HG03095 (cell line): Measurements from ENCODE around the gene LOXL1.
"Not testable (repeated sequence)": the region's sequence is repeated elsewhere in the genome, so short reads cannot be mapped to it uniquely, and the experiment has no call there.

Experiments used
- ATAC-seq: cut with Tn5 transposase; IDR thresholded peaks from one replicate; pipeline ENCODE4 v1.9.1; 2021; ENCODE audit warnings: moderate library complexity; ENCODE audit not compliant: unreplicated experiment

LOXL1 gene

DNA sequence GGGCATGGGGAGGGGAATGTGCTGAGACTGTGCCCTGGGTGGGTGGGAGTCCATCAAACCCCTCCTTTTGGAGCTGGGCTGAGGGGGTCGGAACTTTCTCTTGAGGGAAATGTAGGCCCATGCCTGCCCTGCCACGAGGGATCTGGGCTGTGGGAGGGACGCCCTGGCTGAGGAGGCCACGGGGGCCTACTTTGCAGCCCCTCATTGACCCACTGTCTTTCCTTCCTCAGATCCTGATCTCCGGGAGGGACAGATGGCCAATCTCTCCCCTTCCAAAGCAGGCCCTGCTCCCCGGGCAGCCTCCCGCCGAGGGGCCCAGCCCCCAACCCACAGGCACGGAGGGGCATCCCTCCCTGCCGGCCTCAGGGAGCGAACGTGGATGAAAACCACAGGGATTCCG is 25.3 kb downstream of the LOXL1 start:
- ATAC-seq = no peak

- ATAC-seq = no peak
Measured at GRCh38 chr15:73952171-73952912, 26.1 kb downstream of the LOXL1 start.

DNA sequence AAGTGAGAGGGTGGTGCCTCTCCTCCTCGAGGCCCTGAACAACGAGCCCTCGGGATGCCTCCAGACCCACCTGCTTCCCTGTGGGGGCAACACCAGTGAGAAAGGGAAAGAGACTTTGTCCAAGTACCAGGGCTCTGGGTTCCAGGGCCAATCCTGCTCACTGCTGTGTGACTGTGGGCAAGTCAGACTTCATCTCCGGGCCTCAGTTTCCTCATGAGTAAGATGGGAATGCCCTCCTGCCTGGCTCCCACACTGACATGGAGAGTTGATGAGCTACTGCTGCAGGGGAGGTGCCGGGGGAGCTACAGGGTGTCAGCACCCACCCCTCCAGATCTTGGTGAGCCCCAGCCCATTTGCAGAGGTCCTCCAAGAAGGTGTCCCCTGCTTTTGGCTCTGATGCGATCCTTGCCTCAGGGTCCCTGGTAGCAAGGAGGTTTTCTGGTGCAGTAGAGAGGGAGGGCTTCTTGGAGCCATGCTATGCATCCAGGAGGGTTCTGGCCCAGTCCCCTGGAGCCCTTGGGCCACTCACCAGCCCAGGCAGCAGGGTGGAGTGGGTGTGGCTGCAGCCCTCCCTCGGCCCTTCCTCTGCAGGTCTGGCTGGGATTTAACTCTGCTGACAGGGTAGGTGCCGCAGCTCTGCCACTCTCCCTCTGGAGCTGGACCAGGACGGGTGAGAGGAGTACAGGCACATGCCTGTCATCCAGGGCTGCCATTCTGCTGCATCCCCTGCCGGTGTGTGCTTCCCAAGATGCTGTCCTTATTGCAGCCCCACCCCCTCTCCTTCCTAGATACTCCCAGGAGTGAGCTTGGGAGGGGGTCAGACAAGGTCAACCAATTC is 26.9 kb downstream of the LOXL1 start:
- ATAC-seq = no peak

DNA sequence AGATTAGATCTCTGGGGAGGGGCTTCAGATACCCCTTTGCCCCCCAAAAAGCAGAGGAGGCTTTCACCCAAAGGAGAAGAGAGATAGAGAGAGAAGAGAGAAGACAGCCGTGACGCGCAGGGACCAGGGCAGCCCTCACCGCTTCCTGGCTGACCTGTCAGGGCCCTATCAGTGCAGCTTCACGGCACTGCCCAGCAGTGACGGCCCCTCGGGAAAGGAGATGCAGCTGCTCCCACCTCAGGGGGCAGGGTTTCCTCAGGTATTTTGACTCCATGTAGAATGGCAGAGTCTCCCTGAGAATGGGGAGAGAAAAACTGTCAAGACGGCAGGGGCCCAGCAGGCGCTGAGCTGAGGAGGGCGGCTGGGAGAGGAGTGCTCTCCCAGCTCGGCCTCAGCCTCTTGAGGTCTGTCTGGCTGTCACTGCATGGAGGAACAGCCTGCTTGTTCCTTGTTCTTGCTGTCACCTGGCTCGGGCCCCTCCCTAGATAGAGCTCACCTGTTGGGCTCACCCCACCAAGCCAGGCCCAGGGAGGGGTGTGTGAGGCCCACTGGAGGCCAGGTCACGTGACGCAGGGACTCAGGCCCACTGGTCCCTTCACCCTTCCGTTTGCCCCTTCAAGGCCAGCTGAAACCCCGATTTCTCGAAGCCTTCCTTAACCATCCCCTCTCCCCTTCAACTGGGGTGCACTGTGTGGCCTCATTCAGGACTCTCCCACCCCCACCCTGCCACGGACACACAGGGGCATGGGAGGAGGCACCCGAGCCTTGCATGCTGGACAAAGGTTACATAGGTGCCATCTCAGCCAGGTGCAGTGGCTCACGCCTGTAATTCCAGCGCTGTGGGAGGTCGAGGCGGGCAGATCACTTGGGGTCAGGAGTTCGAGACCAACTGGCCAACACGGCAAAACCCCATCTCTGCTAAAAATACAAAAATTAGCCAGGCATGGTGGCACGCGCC is 28.2 kb downstream of the LOXL1 start:
- ATAC-seq = no peak

DNA sequence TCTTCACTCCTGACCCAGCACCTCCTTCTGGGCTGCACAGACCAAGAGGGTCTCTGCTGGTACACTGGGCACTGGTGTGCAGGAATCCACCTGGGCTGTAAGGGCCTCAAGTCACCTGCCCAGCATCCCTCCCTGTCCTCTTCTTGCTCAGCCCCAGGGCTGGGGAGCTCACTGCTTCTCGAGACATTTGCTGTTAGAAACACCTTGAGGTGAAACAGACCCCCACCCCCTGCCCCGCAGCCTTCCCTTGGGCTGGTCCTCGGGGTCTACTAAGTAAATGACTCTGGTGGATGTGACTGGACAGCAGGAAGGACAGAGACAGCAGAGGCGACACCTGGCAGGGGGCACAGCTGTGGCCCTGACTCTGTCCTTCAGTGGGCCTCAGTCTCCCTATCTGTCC is 29.1 kb downstream of the LOXL1 start:
- no peak for ATAC-seq

DNA sequence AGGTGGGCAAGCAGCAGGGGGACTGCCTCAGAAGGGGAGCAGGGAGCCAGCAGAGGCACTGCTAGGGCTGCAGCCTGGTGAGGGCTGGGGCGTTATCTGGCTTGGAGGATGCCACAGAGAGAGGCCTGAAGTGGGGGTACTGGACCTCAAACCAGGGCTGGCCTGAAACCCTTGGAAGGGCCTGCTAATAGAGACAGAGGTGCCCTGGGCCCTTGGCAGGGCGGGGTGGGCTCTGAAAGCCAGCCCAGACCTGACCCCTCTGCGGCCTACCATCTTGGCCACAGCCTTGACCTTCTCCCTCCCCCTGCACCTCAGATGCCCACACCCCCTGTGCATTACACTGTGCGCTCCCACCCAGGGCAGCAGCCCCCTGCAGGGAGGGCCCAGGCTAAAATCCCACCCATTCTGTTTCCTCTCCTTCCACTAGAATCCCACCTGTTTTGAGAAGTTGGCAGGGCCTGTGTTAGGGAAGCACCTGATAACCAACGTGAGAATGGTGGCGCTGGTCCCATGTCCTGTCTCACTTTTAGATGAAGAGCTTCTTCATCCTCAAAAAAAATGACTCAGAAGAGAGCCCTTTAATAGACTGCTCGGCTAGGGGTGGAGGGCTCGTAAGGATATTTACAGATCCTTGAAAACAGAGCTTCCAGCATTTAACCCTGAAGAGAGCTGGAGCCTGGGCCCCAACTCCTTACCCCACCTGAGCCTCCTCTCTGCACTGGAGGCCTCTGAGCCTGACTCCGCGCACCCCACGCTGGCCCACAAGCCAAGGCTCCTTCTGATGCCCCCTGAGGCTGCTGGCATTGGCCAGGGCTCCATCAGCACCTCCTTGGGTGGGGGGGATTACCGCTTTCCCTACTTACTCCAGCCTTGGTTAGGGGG is 29.8 kb downstream of the LOXL1 start:
- ATAC-seq = no peak

DNA sequence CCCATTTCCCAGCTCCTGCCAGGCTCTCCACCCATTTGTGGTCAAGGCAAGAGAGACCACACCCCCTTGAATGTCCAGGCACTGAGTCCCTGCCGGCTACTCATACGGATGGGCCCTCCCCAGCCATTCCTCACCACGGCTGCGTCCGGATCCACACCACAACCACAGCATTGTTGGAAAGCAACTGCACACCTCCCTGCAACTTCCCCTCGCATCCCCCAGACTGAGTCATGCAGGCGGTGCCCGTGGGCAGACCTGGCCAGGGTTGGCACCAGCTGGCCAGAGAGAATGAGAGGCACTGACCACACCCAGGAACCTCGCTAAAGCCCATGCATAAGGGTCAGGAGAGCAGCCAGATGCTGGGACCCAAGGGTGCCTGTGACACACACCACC is 30.5 kb downstream of the LOXL1 start:
- ATAC-seq = no peak

DNA sequence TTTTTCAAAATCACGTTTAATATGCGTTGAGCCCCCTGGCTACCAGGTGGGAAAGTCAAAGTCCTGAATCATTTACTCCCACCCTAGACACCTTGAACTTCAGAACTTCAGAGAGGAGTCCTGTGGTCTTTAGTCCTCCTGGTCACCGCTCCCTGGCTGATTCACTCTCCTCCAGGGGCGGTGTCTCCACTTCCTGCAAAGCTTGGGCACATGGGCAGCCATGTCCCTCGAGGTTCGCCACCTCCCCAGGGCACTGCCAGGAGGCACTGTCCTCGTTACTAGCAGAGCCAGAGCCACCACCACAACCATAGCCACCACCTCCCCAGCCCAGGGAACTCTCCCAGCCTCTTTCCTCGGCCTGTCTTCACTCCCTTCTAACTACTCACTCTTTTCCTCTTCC is 31.0 kb downstream of the LOXL1 start:
- ATAC-seq = no peak

GRCh38 chr15:73957785-73958184 is 31.5 kb downstream of the LOXL1 start:
- ATAC-seq = no peak

- ATAC-seq = no peak
Measured at GRCh38 chr15:73959012-73959581, 32.8 kb downstream of the LOXL1 start.

DNA sequence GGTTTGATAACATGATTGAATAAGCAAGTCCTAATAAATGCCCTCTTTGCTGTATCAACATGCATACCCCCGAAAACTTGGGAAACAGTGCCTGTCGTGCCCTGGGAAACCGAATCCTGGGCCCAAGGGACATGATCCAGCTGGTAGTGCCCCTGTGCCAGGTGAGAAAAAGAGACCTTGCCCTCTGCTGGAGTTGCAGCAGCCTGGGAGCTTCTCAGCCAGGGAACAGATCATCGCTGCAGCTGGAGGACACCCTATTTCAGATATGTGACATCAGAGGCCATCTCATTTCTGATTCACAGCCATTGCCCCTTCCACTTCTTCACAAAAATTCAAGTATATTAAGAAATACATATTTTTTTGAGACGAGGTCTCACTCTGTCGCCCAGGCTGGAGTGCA is 33.5 kb downstream of the LOXL1 start:
- no peak for ATAC-seq

- not testable (repeated sequence) for ATAC-seq
Measured at GRCh38 chr15:73960472-73961070, 34.3 kb downstream of the LOXL1 start.

DNA sequence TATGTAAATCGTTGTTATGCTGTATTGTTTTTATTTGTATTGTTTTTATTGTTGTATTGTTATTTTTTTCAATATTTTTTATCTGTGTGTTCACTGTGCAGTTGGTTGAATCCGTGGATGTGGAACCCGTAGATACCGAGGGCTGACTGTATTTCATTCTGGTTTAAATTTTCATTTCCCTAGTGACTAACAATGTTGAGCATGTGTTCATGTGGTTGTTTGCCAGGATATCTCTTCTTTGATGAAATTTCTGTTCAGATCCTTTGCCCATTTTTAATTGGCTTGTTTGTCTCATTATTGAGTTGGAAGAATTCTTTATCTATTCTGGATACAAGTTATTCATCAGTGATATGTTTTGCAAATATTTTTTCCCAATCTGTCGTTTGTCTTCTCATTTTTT is 36.2 kb downstream of the LOXL1 start:
- no peak for ATAC-seq

DNA sequence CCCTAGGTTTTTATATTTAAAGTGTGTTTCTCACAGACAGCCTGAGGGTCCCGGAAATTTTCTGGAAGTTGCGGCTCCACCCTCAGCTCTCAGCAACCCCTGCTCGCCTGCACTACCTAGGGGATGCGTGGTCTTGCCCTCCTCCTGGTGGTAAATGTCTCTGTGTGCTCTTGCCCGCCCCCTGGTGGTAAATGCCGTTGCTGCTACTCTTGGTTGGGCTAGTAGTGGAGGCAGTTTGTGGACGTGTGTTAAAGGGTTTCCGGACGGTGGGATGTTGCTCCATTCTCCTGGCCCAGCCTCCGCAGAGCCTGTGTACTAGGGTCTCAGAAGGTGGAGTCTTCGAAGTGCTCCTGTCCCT is 38.5 kb downstream of the LOXL1 start:
- ATAC-seq = peak; percentile 54

DNA sequence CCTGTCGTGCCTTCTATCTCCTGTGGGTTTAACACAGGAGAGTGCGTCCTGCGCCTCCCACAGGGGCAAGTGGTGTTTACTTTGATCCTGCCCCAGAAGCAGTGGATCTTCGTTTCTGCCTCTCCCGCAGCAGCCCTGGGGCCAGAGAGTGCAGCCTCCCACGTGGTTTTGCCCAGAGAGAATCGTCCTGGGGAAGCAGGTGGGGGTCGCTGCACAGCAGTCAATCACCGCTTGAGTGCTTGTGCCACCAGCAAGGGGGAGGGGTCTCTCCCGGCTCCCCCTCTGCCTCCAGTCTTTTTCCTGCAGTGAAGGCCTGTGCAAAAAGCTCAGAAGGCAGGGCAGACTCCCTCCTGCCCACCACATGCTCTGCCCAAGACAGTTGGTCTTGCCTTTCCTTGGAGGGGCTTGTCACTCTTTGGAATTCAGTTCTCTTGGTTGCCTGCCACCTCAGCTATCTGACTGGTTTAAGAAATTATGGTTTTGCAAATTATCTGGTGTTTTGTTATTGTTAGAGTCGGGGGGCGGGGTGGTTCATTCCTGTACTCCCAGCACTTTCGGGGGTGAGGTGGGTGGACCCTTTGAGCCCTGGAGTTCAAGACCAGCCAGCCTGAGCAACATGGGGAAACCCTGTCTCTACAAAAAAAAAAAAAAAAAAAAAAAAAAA is 39.0 kb downstream of the LOXL1 start:
- ATAC-seq = peak; percentile 33

- no peak for ATAC-seq
Measured at GRCh38 chr15:73965758-73966113, 39.5 kb downstream of the LOXL1 start.

DNA sequence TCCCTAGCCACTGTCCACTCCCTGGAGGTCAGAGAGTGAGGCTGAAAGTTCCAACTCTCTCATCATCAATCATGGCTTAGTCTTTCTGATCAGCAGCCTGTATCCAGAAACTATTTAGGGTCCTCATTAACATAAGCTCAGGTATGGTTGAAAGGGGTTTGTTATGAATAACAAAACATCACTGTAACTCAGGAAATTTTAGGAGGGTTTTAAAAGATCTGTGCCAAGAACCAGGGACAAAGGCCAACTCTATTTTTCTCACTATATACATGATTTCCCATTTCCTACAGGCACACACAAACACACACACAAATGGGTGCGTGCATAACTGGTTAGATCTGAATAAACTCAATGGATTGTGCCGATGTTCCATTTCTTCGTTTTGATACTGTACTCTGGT is 42.2 kb downstream of the LOXL1 start:
- no peak for ATAC-seq

DNA sequence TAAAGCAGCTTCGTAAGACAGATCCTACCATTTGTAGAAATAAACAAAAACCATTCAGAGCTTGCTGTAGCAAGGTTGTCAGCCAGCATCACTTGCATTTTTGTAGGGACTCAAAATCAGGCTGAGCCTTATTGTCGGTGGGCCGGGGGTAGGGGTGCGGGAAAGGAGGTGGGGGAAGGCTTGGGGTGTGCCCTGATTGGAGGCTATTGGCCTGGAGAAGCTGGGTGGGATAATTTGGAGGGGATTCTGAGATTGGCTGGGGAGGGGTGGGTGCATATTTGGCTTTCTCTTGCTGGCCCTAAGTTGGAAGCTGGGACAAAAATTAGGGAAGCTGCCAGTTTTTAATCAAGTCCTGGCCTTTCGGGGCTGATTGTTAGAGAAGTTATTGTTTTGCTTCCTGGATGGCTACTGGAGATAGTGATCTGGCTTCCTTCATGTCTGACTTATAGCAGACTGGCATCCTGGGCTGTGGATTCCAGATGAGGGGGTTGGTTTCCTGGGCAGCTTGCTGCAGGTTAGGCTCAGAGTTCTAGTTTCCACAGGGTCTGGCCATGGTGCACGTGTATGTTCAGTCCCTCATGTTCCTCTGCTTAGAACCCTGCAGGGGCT is 43.0 kb downstream of the LOXL1 start:
- no peak for ATAC-seq
